ENCODE results near the gene PLCXD3.

PLCXD3 gene

GRCh38 chr5:41412496-41412895 lies 97.9 kb downstream of the PLCXD3 start:
- no peak for FAIRE-seq

- no peak for FAIRE-seq
These were observed 99.7 kb downstream of the PLCXD3 start for GRCh38 chr5:41410737-41411136.

GRCh38 chr5:41410307-41410706 lies 100.1 kb downstream of the PLCXD3 start:
- FAIRE-seq: no peak

GRCh38 chr5:41408676-41409443 lies 101.5 kb downstream of the PLCXD3 start:
- FAIRE-seq: no peak

GRCh38 chr5:41406936-41407335 lies 103.5 kb downstream of the PLCXD3 start:
- FAIRE-seq: no peak

- FAIRE-seq: no peak
These were observed 104.0 kb downstream of the PLCXD3 start for GRCh38 chr5:41406424-41406823.

- FAIRE-seq: no peak
These were observed 105.6 kb downstream of the PLCXD3 start for GRCh38 chr5:41404757-41405156.

GRCh38 chr5:41403846-41404245 lies 106.6 kb downstream of the PLCXD3 start:
- no peak for FAIRE-seq

GRCh38 chr5:41402845-41403244 lies 107.6 kb downstream of the PLCXD3 start:
- FAIRE-seq: no peak

- FAIRE-seq: no peak
These were observed 110.6 kb downstream of the PLCXD3 start for GRCh38 chr5:41399839-41400238.

GRCh38 chr5:41392016-41392415 lies 118.4 kb downstream of the PLCXD3 start:
- FAIRE-seq: no peak

GRCh38 chr5:41374631-41375030 lies 135.8 kb downstream of the PLCXD3 start:
- FAIRE-seq: no peak

- FAIRE-seq: no peak
These were observed 137.2 kb downstream of the PLCXD3 start for GRCh38 chr5:41373230-41373629.

GRCh38 chr5:41371738-41372137 lies 138.7 kb downstream of the PLCXD3 start:
- FAIRE-seq: no peak

- no peak for FAIRE-seq
These were observed 139.9 kb downstream of the PLCXD3 start for GRCh38 chr5:41370482-41370881.

GRCh38 chr5:41369799-41370198 lies 140.6 kb downstream of the PLCXD3 start:
- no peak for FAIRE-seq

GRCh38 chr5:41368158-41368557 lies 142.2 kb downstream of the PLCXD3 start:
- no peak for FAIRE-seq

GRCh38 chr5:41365369-41365768 lies 145.0 kb downstream of the PLCXD3 start:
- no peak for FAIRE-seq

GRCh38 chr5:41364346-41364745 lies 146.1 kb downstream of the PLCXD3 start:
- FAIRE-seq: no peak

GRCh38 chr5:41363343-41363986 lies 146.9 kb downstream of the PLCXD3 start:
- FAIRE-seq: no peak

- no peak for FAIRE-seq
These were observed 153.6 kb downstream of the PLCXD3 start for GRCh38 chr5:41356786-41357185.

- no peak for FAIRE-seq
These were observed 160.6 kb downstream of the PLCXD3 start for GRCh38 chr5:41349846-41350245.

- no peak for FAIRE-seq
These were observed 162.8 kb downstream of the PLCXD3 start for GRCh38 chr5:41347569-41347968.

GRCh38 chr5:41346609-41347008 lies 163.8 kb downstream of the PLCXD3 start:
- no peak for FAIRE-seq

GRCh38 chr5:41345295-41345694 lies 165.1 kb downstream of the PLCXD3 start:
- FAIRE-seq: no peak

All from colon (tissue), 2 donors.